H9 (cell line): ENCODE data around the gene CWH43. TPM values are rescaled to one million over a fixed set of nuclear protein-coding genes. Genes with fewer than 3 reads are reported as not detected.
"Not testable (repeated sequence)": the region's sequence is repeated elsewhere in the genome, so short reads cannot be mapped to it uniquely, and the experiment has no call there.

ENCODE experiments used
- DNase-seq: peaks from one replicate; pipeline ENCODE4 v3.0.0-alpha.2; 2017
- H2AFZ ChIP-seq: one replicate; pipeline ENCODE4 v1.6.1; 2013; ENCODE audit warnings: mild to moderate bottlenecking, low read length, control low read depth, moderate library complexity
- H2AK5ac ChIP-seq: 2 replicates; pipeline ENCODE4 v1.6.1; 2013; ENCODE audit warnings: low read length, control low read depth, mixed read lengths; ENCODE audit not compliant: insufficient read length
- H2BK120ac ChIP-seq: one replicate; pipeline ENCODE4 v1.6.1; 2013; ENCODE audit warnings: low read depth, mild to moderate bottlenecking, low read length, control low read depth, inconsistent platforms; ENCODE audit not compliant: poor library complexity, severe bottlenecking
- H2BK12ac ChIP-seq: 2 replicates; pipeline ENCODE4 v1.6.1; 2013; ENCODE audit warnings: low read length, control low read depth, mixed read lengths, low read depth; ENCODE audit not compliant: insufficient read length
- H2BK15ac ChIP-seq: 2 replicates; pipeline ENCODE4 v1.6.1; 2013; ENCODE audit warnings: low read depth, low read length, control low read depth
- H2BK20ac ChIP-seq: one replicate; pipeline ENCODE4 v1.6.1; 2013; ENCODE audit warnings: low read depth, mild to moderate bottlenecking, low read length, control low read depth, inconsistent platforms; ENCODE audit not compliant: poor library complexity, severe bottlenecking
- H2BK5ac ChIP-seq: 2 replicates; pipeline ENCODE4 v1.6.1; 2013; ENCODE audit warnings: low read length, control low read depth, mixed read lengths; ENCODE audit not compliant: insufficient read length
- H3K14ac ChIP-seq: 2 replicates; pipeline ENCODE4 v1.6.1; 2013; ENCODE audit warnings: low read length, control low read depth; ENCODE audit not compliant: insufficient read depth
- H3K18ac ChIP-seq: 2 replicates; pipeline ENCODE4 v1.6.1; 2013; ENCODE audit warnings: low read depth, mild to moderate bottlenecking, mixed read lengths, low read length, control low read depth; ENCODE audit not compliant: insufficient read length
- H3K23ac ChIP-seq: 2 replicates; pipeline ENCODE4 v1.6.1; 2013; ENCODE audit warnings: low read length, control low read depth, mixed read lengths, low read depth; ENCODE audit not compliant: insufficient read length
- H3K23me2 ChIP-seq: 2 replicates; pipeline ENCODE4 v1.6.1; 2013; ENCODE audit warnings: low read depth, mild to moderate bottlenecking, mixed read lengths, low read length, control low read depth; ENCODE audit not compliant: insufficient read length, poor library complexity, severe bottlenecking
- H3K27ac ChIP-seq: 2 replicates; pipeline ENCODE4 v1.5.1; 2013; ENCODE audit warnings: low read length, control low read depth, mixed read lengths, low read depth; ENCODE audit not compliant: insufficient read length
- H3K27me3 ChIP-seq: 2 replicates; pipeline ENCODE4 v1.6.1; 2013; ENCODE audit warnings: low read length, control low read depth, inconsistent platforms; ENCODE audit not compliant: insufficient read depth
- H3K4ac ChIP-seq: 2 replicates; pipeline ENCODE4 v1.6.1; 2013; ENCODE audit warnings: low read depth, mild to moderate bottlenecking, control low read depth, inconsistent platforms, low read length, moderate library complexity
- H3K4me1 ChIP-seq: 2 replicates; pipeline ENCODE4 v1.6.1; 2013; ENCODE audit warnings: low read length, control low read depth, inconsistent platforms; ENCODE audit not compliant: insufficient read depth
- H3K4me2 ChIP-seq: 2 replicates; pipeline ENCODE4 v1.6.1; 2013; ENCODE audit warnings: low read length, control low read depth, mixed read lengths; ENCODE audit not compliant: insufficient read length, insufficient read depth
- H3K56ac ChIP-seq: 2 replicates; pipeline ENCODE4 v1.6.1; 2013; ENCODE audit warnings: low read depth, mild to moderate bottlenecking, mixed read lengths, low read length, control low read depth; ENCODE audit not compliant: insufficient read length
- H3K79me1 ChIP-seq: 2 replicates; pipeline ENCODE4 v1.6.1; 2013; ENCODE audit warnings: low read depth, mild to moderate bottlenecking, moderate library complexity, low read length, control low read depth, inconsistent platforms; ENCODE audit not compliant: insufficient read depth, poor library complexity, severe bottlenecking
- H3K79me2 ChIP-seq: 2 replicates; pipeline ENCODE4 v1.6.1; 2013; ENCODE audit warnings: low read length, control low read depth, inconsistent platforms; ENCODE audit not compliant: insufficient read depth
- H3K9ac ChIP-seq: 2 replicates; pipeline ENCODE4 v1.6.1; 2013; ENCODE audit warnings: low read length, control low read depth, mixed read lengths; ENCODE audit not compliant: insufficient read length; ENCODE audit errors: extremely low read depth
- H3K9me3 ChIP-seq: one replicate; pipeline ENCODE4 v1.6.1; 2013; ENCODE audit warnings: low read depth, low read length, inconsistent platforms; ENCODE audit not compliant: control insufficient read depth
- H3T11ph ChIP-seq: one replicate; pipeline ENCODE4 v1.6.1; 2013; ENCODE audit warnings: mild to moderate bottlenecking, low read length, control low read depth, inconsistent platforms
- H4K20me1 ChIP-seq: one replicate; pipeline ENCODE4 v1.6.1; 2013; ENCODE audit not compliant: control insufficient read depth, insufficient read length, insufficient read depth
- H4K5ac ChIP-seq: 2 replicates; pipeline ENCODE4 v1.6.1; 2013; ENCODE audit warnings: low read depth, mild to moderate bottlenecking, mixed read lengths, low read length, control low read depth; ENCODE audit not compliant: insufficient read length
- H4K8ac ChIP-seq: replicated peaks from 2 replicates; pipeline ENCODE4 v1.6.1; 2013; ENCODE audit warnings: low read length, control low read depth, mixed read lengths, low read depth; ENCODE audit not compliant: insufficient read length
- H4K91ac ChIP-seq: 2 replicates; pipeline ENCODE4 v1.6.1; 2013; ENCODE audit warnings: low read depth, mild to moderate bottlenecking, moderate library complexity, mixed read lengths, low read length, control low read depth; ENCODE audit not compliant: insufficient read length
- H3K27ac Mint-ChIP-seq, 3 experiments: 2 replicates in 2 of 3; 3 replicates in 1 of 3; pipeline ENCODE4 v1.8.0; 2020 to 2021; ENCODE audit warnings: mixed read lengths in 3 of 3, mild to moderate bottlenecking in 1 of 3, moderate library complexity in 1 of 3
- H3K27me3 Mint-ChIP-seq: 2 replicates; pipeline ENCODE4 v1.8.0; 2021; ENCODE audit warnings: low read depth, mild to moderate bottlenecking, moderate library complexity, mixed read lengths
- H3K36me3 Mint-ChIP-seq, 3 experiments: 2 replicates in 2 of 3; 3 replicates in 1 of 3; pipeline ENCODE4 v1.8.0; 2020 to 2021; ENCODE audit warnings: low read depth in 3 of 3, mixed read lengths in 3 of 3; ENCODE audit not compliant: insufficient read depth in 1 of 3
- H3K4me1 Mint-ChIP-seq, 2 experiments: 2 replicates each; pipeline ENCODE4 v1.8.0; 2020; ENCODE audit warnings: mixed read lengths in 2 of 2
- H3K4me3 Mint-ChIP-seq, 2 experiments: 2 replicates in 1 of 2; 3 replicates in 1 of 2; pipeline ENCODE4 v1.8.0; 2020 to 2021; ENCODE audit warnings: mild to moderate bottlenecking in 2 of 2, mixed read lengths in 2 of 2, moderate library complexity in 1 of 2
- H3K9me3 Mint-ChIP-seq, 2 experiments: 2 replicates in 1 of 2; 3 replicates in 1 of 2; pipeline ENCODE4 v1.8.0; 2020; ENCODE audit warnings: mild to moderate bottlenecking in 2 of 2, mixed read lengths in 2 of 2, moderate library complexity in 1 of 2
- WGBS: extraction: QIAGEN DNeasy Blood & Tissue Kit; methylation state at CpG from one replicate; pipeline ENCODE4 v1.1.7; 2013; ENCODE audit warnings: missing lambda C conversion rate, low lambda C conversion rate, mixed read lengths; ENCODE audit not compliant: insufficient read length; ENCODE audit errors: extremely low coverage; 5-methylcytosine and 5-hydroxymethylcytosine counted together
- total RNA-seq: library from RNA; stranded (reverse); gene quantifications from 2 replicates; pipeline ENCODE4 v1.2.1, GENCODE V29; 2021

Gene CWH43
- total RNA-seq, 1 experiment from 2014 or later: not detected

DNA sequence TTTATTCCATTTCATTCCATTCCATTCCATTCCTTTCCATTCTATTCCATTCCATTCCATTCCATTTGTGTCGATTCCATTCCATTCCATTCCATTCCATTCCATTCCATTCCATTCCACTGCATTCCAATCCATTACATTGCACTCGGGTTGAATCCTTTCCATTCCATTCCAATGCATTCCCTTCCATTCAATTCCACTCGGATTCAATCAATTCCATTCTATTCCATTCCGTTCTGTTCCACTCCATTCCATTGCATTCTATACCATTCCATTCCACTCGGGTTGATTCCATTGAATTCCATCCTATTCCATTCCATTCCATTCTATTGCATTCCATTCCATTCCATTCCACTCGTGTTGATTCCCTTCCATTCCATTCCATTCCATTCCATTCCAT lies 121.2 kb downstream of the CWH43 start:
- H2BK12ac ChIP-seq, H3K4ac ChIP-seq, H3K14ac ChIP-seq, H3K9ac ChIP-seq, H3K4me1 ChIP-seq, H2AK5ac ChIP-seq, H3K27ac ChIP-seq, H3K79me1 ChIP-seq, H4K91ac ChIP-seq, H2AFZ ChIP-seq, H2BK15ac ChIP-seq, H3K23me2 ChIP-seq, H3K23ac ChIP-seq, H3K56ac ChIP-seq, DNase-seq, H2BK5ac ChIP-seq, H2BK20ac ChIP-seq, H3K79me2 ChIP-seq, H2BK120ac ChIP-seq, H4K5ac ChIP-seq, H4K8ac ChIP-seq, H3K4me1 Mint-ChIP-seq, H3K27me3 ChIP-seq, H3K18ac ChIP-seq, H3T11ph ChIP-seq, H3K4me2 ChIP-seq, H4K20me1 ChIP-seq, H3K27ac Mint-ChIP-seq: not testable (repeated sequence)
- peaks cover 88% of the 10 kb centered on the region for H3K9me3 ChIP-seq
- Mint-ChIP-seq H3K27me3 (peaks cover 68% of the 10 kb centered on the region), H3K36me3 (peaks cover 79 to 86% (median 79%) of the 10 kb centered on the region in 3 experiments), H3K9me3 (peaks cover 94 to 95% of the 10 kb centered on the region in 2 experiments), H3K4me3 (peak overlapping the region in 1 of 2 experiments; percentile 1; a peak in 2 of 5 replicates)
- WGBS: no CpG with 5 or more reads among the region's 6 CpGs

DNA sequence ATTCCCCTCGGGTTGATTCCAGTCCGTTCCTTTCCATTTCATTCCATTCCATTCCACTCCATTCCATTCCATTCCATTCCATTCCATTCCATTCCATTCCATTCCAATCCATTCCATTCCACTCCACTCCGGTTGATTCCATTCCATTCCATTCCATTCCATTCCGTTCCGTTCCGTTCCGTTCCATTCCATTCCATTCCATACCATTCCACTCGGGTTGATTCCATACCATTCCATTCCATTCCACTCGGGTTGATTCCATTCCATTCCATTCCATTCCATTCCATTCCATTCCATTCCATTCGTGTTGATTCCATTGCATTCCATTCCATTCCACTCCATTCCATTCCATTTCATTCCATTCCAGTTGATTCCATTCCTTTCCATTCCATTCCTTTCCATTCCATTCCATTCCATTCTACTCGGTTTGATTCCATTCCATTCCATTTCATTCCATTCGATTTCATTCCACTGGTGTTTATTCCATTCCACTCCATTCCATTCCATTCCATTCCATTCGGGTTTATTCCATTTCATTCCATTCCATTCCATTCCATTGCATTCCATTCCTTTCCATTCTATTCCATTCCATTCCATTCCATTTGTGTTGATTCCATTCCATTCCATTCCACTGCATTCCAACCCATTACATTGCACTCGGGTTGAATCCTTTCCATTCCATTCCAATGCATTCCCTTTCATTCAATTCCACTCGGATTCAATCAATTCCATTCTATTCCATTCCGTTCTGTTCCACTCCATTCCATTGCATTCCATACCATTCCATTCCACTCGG lies 122.3 kb downstream of the CWH43 start:
- 100% methylated on average over 5 of the region's 17 CpGs for WGBS
- not testable (repeated sequence) for H3K27me3 ChIP-seq, H3K23me2 ChIP-seq, H3K14ac ChIP-seq, H2AK5ac ChIP-seq, H3K4me1 ChIP-seq, H3K4me2 ChIP-seq, H3K4ac ChIP-seq, H4K8ac ChIP-seq, H2BK15ac ChIP-seq, H3K79me2 ChIP-seq, H4K5ac ChIP-seq, H3K9ac ChIP-seq, H4K20me1 ChIP-seq, H3K27ac Mint-ChIP-seq, H2AFZ ChIP-seq, H2BK5ac ChIP-seq, DNase-seq, H2BK120ac ChIP-seq, H2BK12ac ChIP-seq, H3K79me1 ChIP-seq, H3K27ac ChIP-seq, H3K18ac ChIP-seq, H3K23ac ChIP-seq, H3K56ac ChIP-seq, H3K4me1 Mint-ChIP-seq, H3T11ph ChIP-seq, H2BK20ac ChIP-seq, H4K91ac ChIP-seq
- Mint-ChIP-seq H3K9me3 (peaks cover 94 to 95% of the 10 kb centered on the region in 2 experiments), H3K4me3 (peak overlapping the region in 1 of 2 experiments; percentile 8; a peak in 2 of 5 replicates), H3K36me3 (peaks cover 77 to 86% (median 78%) of the 10 kb centered on the region in 3 experiments), H3K27me3 (peaks cover 61% of the 10 kb centered on the region)
- peaks cover 92% of the 10 kb centered on the region for H3K9me3 ChIP-seq
